C4-2B (cell line): ENCODE data around the gene LINGO1.

Experiments
- CTCF ChIP-seq: fragments of 450-650 bp; conservative IDR thresholded peaks from 2 replicates; pipeline ENCODE4 v1.5.1; 2017; ENCODE audit warnings: mild to moderate bottlenecking
- ZFX ChIP-seq: fragments of 450-650 bp; IDR thresholded peaks from 2 replicates; pipeline ENCODE4 v1.6.1; 2017

- TF ChIP-seq CTCF (no peak), ZFX (no peak)
Measured at GRCh38 chr15:77646104-77646694, 13.5 kb upstream of the LINGO1 start.
